ENCODE measurements around the gene AP1S2. TPM values are rescaled to one million over a fixed set of nuclear protein-coding genes. Genes with fewer than 3 reads are reported as not detected.

The AP1S2 gene
- total RNA-seq, 1 donor from 2014 or later, result 35.6 TPM

DNA sequence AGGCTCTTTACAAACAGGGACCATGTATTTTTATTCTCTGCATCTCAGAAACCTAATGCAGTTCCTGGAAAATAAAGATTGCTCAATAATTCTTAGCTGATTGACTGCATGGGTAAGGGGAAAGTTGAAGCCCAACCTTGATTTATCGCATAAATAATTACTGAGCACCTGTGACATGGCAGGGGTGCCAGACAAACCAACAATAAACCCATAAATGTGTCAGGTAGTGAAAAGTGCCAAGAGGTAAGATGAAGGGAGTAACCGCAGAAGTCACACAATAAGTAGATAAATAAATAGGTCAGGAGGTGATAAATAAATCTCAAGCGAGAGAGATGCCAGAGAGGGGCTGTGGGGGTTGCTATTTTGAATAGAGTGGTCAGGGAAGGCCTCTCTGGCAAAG, 20.1 kb upstream of the AP1S2 start:
- H3K4me1 Mint-ChIP-seq, result peaks cover 23% of the 10 kb centered on the region
- no peak overlapping the region for H3K4me3 Mint-ChIP-seq
- H3K36me3 Mint-ChIP-seq, result peaks cover 2% of the 10 kb centered on the region
- no peak overlapping the region for H3K27ac Mint-ChIP-seq
- TF ChIP-seq, protein P1, sequence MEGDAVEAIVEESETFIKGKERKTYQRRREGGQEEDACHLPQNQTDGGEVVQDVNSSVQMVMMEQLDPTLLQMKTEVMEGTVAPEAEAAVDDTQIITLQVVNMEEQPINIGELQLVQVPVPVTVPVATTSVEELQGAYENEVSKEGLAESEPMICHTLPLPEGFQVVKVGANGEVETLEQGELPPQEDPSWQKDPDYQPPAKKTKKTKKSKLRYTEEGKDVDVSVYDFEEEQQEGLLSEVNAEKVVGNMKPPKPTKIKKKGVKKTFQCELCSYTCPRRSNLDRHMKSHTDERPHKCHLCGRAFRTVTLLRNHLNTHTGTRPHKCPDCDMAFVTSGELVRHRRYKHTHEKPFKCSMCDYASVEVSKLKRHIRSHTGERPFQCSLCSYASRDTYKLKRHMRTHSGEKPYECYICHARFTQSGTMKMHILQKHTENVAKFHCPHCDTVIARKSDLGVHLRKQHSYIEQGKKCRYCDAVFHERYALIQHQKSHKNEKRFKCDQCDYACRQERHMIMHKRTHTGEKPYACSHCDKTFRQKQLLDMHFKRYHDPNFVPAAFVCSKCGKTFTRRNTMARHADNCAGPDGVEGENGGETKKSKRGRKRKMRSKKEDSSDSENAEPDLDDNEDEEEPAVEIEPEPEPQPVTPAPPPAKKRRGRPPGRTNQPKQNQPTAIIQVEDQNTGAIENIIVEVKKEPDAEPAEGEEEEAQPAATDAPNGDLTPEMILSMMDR (IDR thresholded peaks at IDR 0.05; ENCODE audit: unreplicated experiment), result no peak
- no peaks in the 10 kb centered on the region for H3K27me3 Mint-ChIP-seq (ENCODE audit: low read depth)
- DNase-seq (ENCODE audit: low spot score in 2 of 2, unreplicated experiment in 2 of 2), result no peak
- H3K9me3 Mint-ChIP-seq, result peaks cover 11% of the 10 kb centered on the region

- no peak overlapping the region for H3K27ac Mint-ChIP-seq
- H3K36me3 Mint-ChIP-seq, result no peaks in the 10 kb centered on the region
- no peak overlapping the region for H3K4me3 Mint-ChIP-seq
- TF ChIP-seq, protein P1 (IDR thresholded peaks at IDR 0.05; ENCODE audit: unreplicated experiment), result no peak
- peaks cover 23% of the 10 kb centered on the region for H3K4me1 Mint-ChIP-seq
- no peaks in the 10 kb centered on the region for H3K27me3 Mint-ChIP-seq (ENCODE audit: low read depth)
- DNase-seq (ENCODE audit: low spot score in 2 of 2, unreplicated experiment in 2 of 2), result no peak
- H3K9me3 Mint-ChIP-seq, result peaks cover 7% of the 10 kb centered on the region
These were observed 19.0 kb upstream of the AP1S2 start for GRCh38 chrX:15873566-15873965.

DNA sequence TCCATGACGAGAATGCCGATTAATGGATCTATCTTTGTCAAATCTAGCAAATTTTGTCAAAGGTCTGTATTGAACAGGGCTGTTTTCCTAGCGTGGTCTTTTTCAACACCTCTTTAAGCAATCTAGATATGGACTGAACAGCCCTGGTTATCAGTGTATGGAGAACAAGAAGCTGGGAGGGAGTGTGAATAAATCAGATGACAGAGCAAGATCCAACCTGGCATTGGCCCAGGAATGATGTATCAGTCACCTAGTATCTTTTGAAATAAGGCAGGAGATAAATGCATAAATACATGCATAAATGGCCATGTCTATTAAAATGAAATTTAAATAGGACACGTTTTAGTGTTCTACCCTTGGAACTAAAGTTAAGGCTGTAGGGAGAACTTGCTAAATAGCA, 15.7 kb upstream of the AP1S2 start:
- H3K9me3 Mint-ChIP-seq, result no peaks in the 10 kb centered on the region
- peaks cover 23% of the 10 kb centered on the region for H3K4me1 Mint-ChIP-seq
- no peak overlapping the region for H3K4me3 Mint-ChIP-seq
- no peak for DNase-seq (ENCODE audit: low spot score in 2 of 2, unreplicated experiment in 2 of 2)
- no peak overlapping the region for H3K27ac Mint-ChIP-seq
- H3K27me3 Mint-ChIP-seq (ENCODE audit: low read depth), result no peaks in the 10 kb centered on the region
- TF ChIP-seq, protein P1 (IDR thresholded peaks at IDR 0.05; ENCODE audit: unreplicated experiment), result no peak
- no peaks in the 10 kb centered on the region for H3K36me3 Mint-ChIP-seq

- DNase-seq (ENCODE audit: low spot score in 2 of 2, unreplicated experiment in 2 of 2), result no peak
- no peak overlapping the region for H3K4me3 Mint-ChIP-seq
- no peaks in the 10 kb centered on the region for H3K36me3 Mint-ChIP-seq
- H3K4me1 Mint-ChIP-seq, result peaks cover 19% of the 10 kb centered on the region
- no peaks in the 10 kb centered on the region for H3K27me3 Mint-ChIP-seq (ENCODE audit: low read depth)
- no peaks in the 10 kb centered on the region for H3K9me3 Mint-ChIP-seq
- TF ChIP-seq, protein P1 (IDR thresholded peaks at IDR 0.05; ENCODE audit: unreplicated experiment), result no peak
- no peak overlapping the region for H3K27ac Mint-ChIP-seq
These were observed 15.1 kb upstream of the AP1S2 start for GRCh38 chrX:15869695-15870094.

- peaks cover 9% of the 10 kb centered on the region for H3K4me1 Mint-ChIP-seq
- no peaks in the 10 kb centered on the region for H3K9me3 Mint-ChIP-seq
- H3K27ac Mint-ChIP-seq, result no peak overlapping the region
- H3K4me3 Mint-ChIP-seq, result no peak overlapping the region
- H3K36me3 Mint-ChIP-seq, result no peaks in the 10 kb centered on the region
- no peak for DNase-seq (ENCODE audit: low spot score in 2 of 2, unreplicated experiment in 2 of 2)
- TF ChIP-seq, protein P1 (IDR thresholded peaks at IDR 0.05; ENCODE audit: unreplicated experiment), result no peak
- H3K27me3 Mint-ChIP-seq (ENCODE audit: low read depth), result no peaks in the 10 kb centered on the region
These were observed 11.5 kb upstream of the AP1S2 start for GRCh38 chrX:15866147-15866546.

DNA sequence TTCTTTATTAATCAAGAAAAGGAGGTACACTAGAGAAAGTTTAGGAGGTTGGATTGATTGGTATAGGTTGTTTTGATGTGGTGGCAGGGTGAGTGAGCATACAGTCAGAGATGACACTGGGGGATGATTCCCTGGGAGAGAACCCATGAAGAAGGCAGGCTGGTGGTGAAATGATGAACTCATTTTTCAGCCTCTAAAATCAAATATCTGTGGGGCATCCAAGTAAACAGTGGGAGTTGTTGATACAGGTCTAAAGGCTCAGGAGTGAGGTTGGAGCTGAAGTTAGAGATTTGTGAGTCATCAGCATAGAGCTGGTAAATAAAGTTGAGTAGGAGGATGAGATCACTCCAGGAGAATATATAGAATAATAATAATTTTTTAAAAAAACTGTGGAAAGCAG, 10.0 kb upstream of the AP1S2 start:
- no peaks in the 10 kb centered on the region for H3K36me3 Mint-ChIP-seq

More for the DNA sequence above, 10.0 kb upstream of the AP1S2 start:
- H3K27ac Mint-ChIP-seq, result no peak overlapping the region
- no peaks in the 10 kb centered on the region for H3K27me3 Mint-ChIP-seq (ENCODE audit: low read depth)
- H3K4me1 Mint-ChIP-seq, result no peaks in the 10 kb centered on the region
- H3K4me3 Mint-ChIP-seq, result no peak overlapping the region
- TF ChIP-seq, protein P1 (IDR thresholded peaks at IDR 0.05; ENCODE audit: unreplicated experiment), result no peak
- H3K9me3 Mint-ChIP-seq, result no peaks in the 10 kb centered on the region
- DNase-seq (ENCODE audit: low spot score in 2 of 2, unreplicated experiment in 2 of 2), result no peak
